IMR-90 (cell line): ENCODE measurements around the gene DHDDS. TPM values are rescaled to one million over a fixed set of nuclear protein-coding genes. Genes with fewer than 3 reads are reported as not detected.

Source experiments
- ATAC-seq: fragments of 200-7000 bp; cut with Tn5 transposase; 2 replicates; pipeline ENCODE4 v1.9.1; 2020; ENCODE audit warnings: low read depth, mild to moderate bottlenecking, moderate library complexity
- BruUV-seq: library from RNA; stranded (reverse); fragments of 400-500 nt; replicated peaks from 2 replicates; lab custom pipeline; 2021; lab: Mats Ljungman, UMichigan
- CTCF ChIA-PET: fragments of 300-600 bp; formaldehyde crosslinking; extraction: SDS; loops from one replicate; lab custom pipeline; 2021; ENCODE audit warnings: antibody characterized with exemption; lab: Yijun Ruan, JAX
- POLR2A ChIA-PET: fragments of 300-600 bp; sonication (Branson Sonifier 250); formaldehyde crosslinking; loops from one replicate; lab custom pipeline; 2022; ENCODE audit warnings: antibody characterized with exemption; ENCODE audit not compliant: unreplicated experiment; lab: Charles Lee
- DNase-seq: peaks from one replicate; pipeline ENCODE4 v3.0.0; 2013
- H2AFZ ChIP-seq: replicated peaks from 2 replicates; pipeline ENCODE3; 2013; ENCODE audit warnings: low read length, mild to moderate bottlenecking; ENCODE audit not compliant: poor library complexity
- H2AK5ac ChIP-seq: 2 replicates; pipeline ENCODE4 v1.6.1; 2013; ENCODE audit warnings: low read depth, low read length, inconsistent platforms
- H2AK9ac ChIP-seq: replicated peaks from 2 replicates; pipeline ENCODE3; 2013; ENCODE audit warnings: mild to moderate bottlenecking, low read depth, low read length, moderate library complexity; ENCODE audit not compliant: poor library complexity
- H2BK120ac ChIP-seq: 2 replicates; pipeline ENCODE4 v1.6.1; 2013; ENCODE audit warnings: low read depth, low read length, inconsistent platforms
- H2BK15ac ChIP-seq: 3 replicates; pipeline ENCODE4 v1.6.1; 2013; ENCODE audit warnings: low read depth, low read length, inconsistent platforms
- H2BK20ac ChIP-seq: 2 replicates; pipeline ENCODE4 v1.6.1; 2013; ENCODE audit warnings: low read depth, mild to moderate bottlenecking, inconsistent platforms, low read length, moderate library complexity
- H2BK5ac ChIP-seq: 2 replicates; pipeline ENCODE4 v1.6.1; 2013; ENCODE audit warnings: mild to moderate bottlenecking, low read depth, low read length, inconsistent platforms; ENCODE audit not compliant: poor library complexity, severe bottlenecking
- H3K14ac ChIP-seq: replicated peaks from 2 replicates; pipeline ENCODE4 v1.6.1; 2013; ENCODE audit warnings: low read depth, low read length, inconsistent platforms
- H3K18ac ChIP-seq: 2 replicates; pipeline ENCODE4 v1.6.1; 2013; ENCODE audit warnings: low read depth, low read length, control low read depth
- H3K23ac ChIP-seq: 2 replicates; pipeline ENCODE4 v1.6.1; 2013; ENCODE audit warnings: low read depth, low read length, inconsistent platforms
- H3K27ac ChIP-seq: 2 replicates; pipeline ENCODE4 v1.5.1; 2013; ENCODE audit warnings: mild to moderate bottlenecking, control low read depth, low read length; ENCODE audit not compliant: insufficient read depth
- H3K27me3 ChIP-seq: 2 replicates; pipeline ENCODE4 v1.6.1; 2013; ENCODE audit warnings: low read length; ENCODE audit not compliant: control insufficient read depth, insufficient read depth
- H3K36me3 ChIP-seq: 2 replicates; pipeline ENCODE4 v1.6.1; 2013; ENCODE audit warnings: low read length, mixed read lengths; ENCODE audit not compliant: control insufficient read depth, insufficient read depth
- H3K4ac ChIP-seq: 2 replicates; pipeline ENCODE4 v1.6.1; 2013; ENCODE audit warnings: low read depth, low read length, inconsistent platforms
- H3K4me1 ChIP-seq: 2 replicates; pipeline ENCODE4 v1.6.1; 2013; ENCODE audit warnings: low read length, mixed read lengths; ENCODE audit not compliant: control insufficient read depth, insufficient read depth
- H3K4me2 ChIP-seq: 2 replicates; pipeline ENCODE4 v1.6.1; 2013; ENCODE audit warnings: low read depth, mild to moderate bottlenecking, control low read depth, low read length, moderate library complexity
- H3K4me3 ChIP-seq: 2 replicates; pipeline ENCODE4 v1.5.1; 2013; ENCODE audit warnings: low read depth, mild to moderate bottlenecking, control low read depth, low read length, moderate library complexity; ENCODE audit not compliant: insufficient read depth
- H3K56ac ChIP-seq: 2 replicates; pipeline ENCODE4 v1.6.1; 2013; ENCODE audit warnings: low read length, inconsistent platforms; ENCODE audit not compliant: insufficient read depth; ENCODE audit errors: extremely low read depth
- H3K79me1 ChIP-seq, 2 experiments: 2 replicates each; pipeline ENCODE4 v1.6.1; 2013; ENCODE audit warnings: low read length in 2 of 2, inconsistent platforms in 1 of 2, low read depth in 1 of 2
- H3K9ac ChIP-seq: 2 replicates; pipeline ENCODE4 v1.6.1; 2013; ENCODE audit warnings: low read depth, low read length, control low read depth
- H3K9me1 ChIP-seq: 2 replicates; pipeline ENCODE4 v1.6.1; 2013; ENCODE audit warnings: low read length, inconsistent platforms; ENCODE audit not compliant: insufficient read depth
- H3K9me3 ChIP-seq: 2 replicates; pipeline ENCODE4 v1.6.1; 2013; ENCODE audit warnings: low read length; ENCODE audit not compliant: control insufficient read depth, insufficient read depth
- H4K20me1 ChIP-seq: 2 replicates; pipeline ENCODE4 v1.6.1; 2013; ENCODE audit warnings: low read length, inconsistent platforms; ENCODE audit not compliant: insufficient read depth
- H4K5ac ChIP-seq: 2 replicates; pipeline ENCODE4 v1.6.1; 2013; ENCODE audit warnings: mild to moderate bottlenecking, low read depth, low read length, control low read depth
- H4K8ac ChIP-seq, 2 experiments: 2 replicates each; pipeline ENCODE4 v1.6.1; 2013; ENCODE audit warnings: low read depth in 2 of 2, low read length in 2 of 2, control low read depth in 1 of 2, inconsistent platforms in 1 of 2
- H4K91ac ChIP-seq: 2 replicates; pipeline ENCODE4 v1.6.1; 2013; ENCODE audit warnings: low read depth, low read length, inconsistent platforms; ENCODE audit not compliant: insufficient read depth
- CEBPB ChIP-seq: IDR thresholded peaks from 2 replicates; pipeline ENCODE4 v1.6.1; 2012; ENCODE audit warnings: low read depth, low read length, improper control_type of control experiment
- CHD1 ChIP-seq: IDR thresholded peaks from 2 replicates; pipeline ENCODE4 v1.6.1; 2012; ENCODE audit warnings: low read depth, low read length, improper control_type of control experiment
- CTCF ChIP-seq: conservative IDR thresholded peaks from 2 replicates; pipeline ENCODE4 v1.5.1; 2012; ENCODE audit warnings: mild to moderate bottlenecking, low read depth, low read length, improper control_type of control experiment
- ELK1 ChIP-seq: fragments of 150-350 bp; IDR thresholded peaks from 2 replicates; pipeline ENCODE4 v1.6.1; 2016; ENCODE audit warnings: low read depth, mild to moderate bottlenecking, low read length, moderate library complexity, borderline replicate concordance
- MAFK ChIP-seq: IDR thresholded peaks from 2 replicates; pipeline ENCODE4 v1.6.1; 2012; ENCODE audit warnings: low read depth, low read length, improper control_type of control experiment
- NFE2L2 ChIP-seq: fragments of 150-350 bp; IDR thresholded peaks from 2 replicates; pipeline ENCODE4 v1.6.1; 2016; ENCODE audit warnings: low read depth, mild to moderate bottlenecking, low read length
- POLR2A ChIP-seq: IDR thresholded peaks from 2 replicates; pipeline ENCODE4 v1.6.1; 2012; ENCODE audit warnings: mild to moderate bottlenecking, low read depth, low read length
- RCOR1 ChIP-seq: IDR thresholded peaks from 2 replicates; pipeline ENCODE4 v1.6.1; 2012; ENCODE audit warnings: mild to moderate bottlenecking, low read length, improper control_type of control experiment; ENCODE audit not compliant: insufficient replicate concordance
- RFX5 ChIP-seq: IDR thresholded peaks from 2 replicates; pipeline ENCODE4 v1.8.0; 2012; ENCODE audit warnings: low read depth, mild to moderate bottlenecking, low read length, moderate library complexity
- SMC3 ChIP-seq: fragments of 150-350 bp; IDR thresholded peaks from 2 replicates; pipeline ENCODE4 v1.6.1; 2016; ENCODE audit warnings: low read depth, mild to moderate bottlenecking, antibody characterized with exemption, low read length, moderate library complexity
- USF2 ChIP-seq: fragments of 150-350 bp; IDR thresholded peaks from 2 replicates; pipeline ENCODE4 v1.6.1; 2017; ENCODE audit warnings: mild to moderate bottlenecking, antibody characterized with exemption, low read length, low read depth
- WGBS, 2 experiments: methylation state at CpG; one replicate each; pipeline versions ENCODE4 v1.1.5 to v1.1.7; 2013; ENCODE audit warnings: missing lambda C conversion rate in 2 of 2; ENCODE audit not compliant: insufficient read length in 1 of 2; ENCODE audit errors: extremely low coverage in 2 of 2; 5-methylcytosine and 5-hydroxymethylcytosine counted together
- dilution Hi-C: fragments of 300-500 bp; cut with HindIII; formaldehyde crosslinking; loops from one replicate; pipeline ENCODE4 v1.14.3; 2018; ENCODE audit warnings: low sequenced_read_pairs; ENCODE audit not compliant: unreplicated experiment
- in situ Hi-C: fragments of 300-500 bp; cut with MboI; formaldehyde crosslinking; loops from 3 replicates; pipeline ENCODE4 v1.14.3; 2019; ENCODE audit warnings: low sequenced_read_pairs, inconsistent platforms, mixed read lengths
- intact Hi-C: fragments of 100-400 bp; cut with micrococcal nuclease; formaldehyde crosslinking; loops from 2 replicates; pipeline ENCODE4 v1.10.0; 2022
- polyA plus RNA-seq, 3 experiments: library from polyadenylated mRNA; depleted of rRNA; stranded (reverse); fragments of >200 nt; gene quantifications; 2 replicates each; pipeline ENCODE4 v1.2.3, GENCODE V29; 2012; ENCODE audit warnings: low replicate concordance in 1 of 3
- total RNA-seq: library from RNA; depleted of rRNA; stranded (reverse); fragments of >200 nt; gene quantifications from 2 replicates; pipeline ENCODE4 v1.2.3, GENCODE V29; 2012

Gene DHDDS
- total and polyA plus RNA-seq, 2 of the 4 experiments (the other 2 are of a cell fraction): 49.3 to 67.7 TPM

- Histone ChIP-seq H3K9me1 (peaks cover 16% of the 10 kb centered on the region), H3K4me2 (no peak overlapping the region), H3K14ac (no peak overlapping the region), H4K8ac (no peak overlapping the region), H3K4me3 (no peak overlapping the region), H2BK120ac (no peak overlapping the region), H4K20me1 (peaks cover 27% of the 10 kb centered on the region), H3K4ac (no peak overlapping the region), H4K91ac (no peak overlapping the region), H3K18ac (no peak overlapping the region), H3K56ac (no peak overlapping the region), H2AFZ (no peak overlapping the region), H3K23ac (no peak overlapping the region), H3K36me3 (peaks cover 41% of the 10 kb centered on the region), H3K9me3 (no peaks in the 10 kb centered on the region), H4K5ac (no peak overlapping the region), H2BK20ac (no peak overlapping the region), H3K9ac (no peak overlapping the region), H2BK15ac (no peak overlapping the region), H2AK5ac (no peak overlapping the region), H3K27me3 (no peaks in the 10 kb centered on the region), H3K27ac (no peak overlapping the region), H2BK5ac (no peak overlapping the region), H3K79me1 (peaks cover 6 to 46% of the 10 kb centered on the region in 2 experiments; a peak in 3 of 4 replicates), H3K4me1 (peaks cover 5% of the 10 kb centered on the region), H2AK9ac (no peak overlapping the region)
- in situ Hi-C loops (no loop called here), intact Hi-C loops (no loop called here), dilution Hi-C loops (no loop called here)
- POLR2A ChIA-PET: no interaction called here
- DNase-seq (no peak), ATAC-seq (no peak)
- no TSS peak for BruUV-seq
- TF ChIP-seq RFX5 (no peak), CEBPB (no peak), RCOR1 (no peak), SMC3 (no peak), ELK1 (no peak), MAFK (no peak), CHD1 (no peak), NFE2L2 (no peak), CTCF (no peak), USF2 (no peak), POLR2A (no peak)
- CTCF ChIA-PET: no interaction called here
- WGBS, 2 experiments: 98% methylated on average over 8 of the region's 10 CpGs; no CpG with 5 or more reads in 1 of the 2 experiments
Measured at GRCh38 chr1:26468911-26469310, 36.8 kb downstream of the DHDDS start.
